Right atrium auricular region (tissue), 2 donors: ENCODE data around the gene DPYD. TPM values are rescaled to one million over a fixed set of nuclear protein-coding genes. Genes with fewer than 3 reads are reported as not detected.

Experiments used
- DNase-seq: peaks from one replicate; pipeline ENCODE4 v3.0.0-alpha.2; 2019; ENCODE audit warnings: low spot score
- H3K27ac ChIP-seq, 2 donors: fragments of 200-600 bp; sonication (generic); 1 replicate in 1 of 2; 2 replicates in 1 of 2; pipeline ENCODE4 v1.5.1; 2016 to 2019
- H3K27me3 ChIP-seq, 2 donors: fragments of 200-600 bp; sonication (generic); one replicate each; pipeline versions ENCODE4 v1.5.1 to v1.6.0; 2017 to 2019
- H3K36me3 ChIP-seq: fragments of 200-600 bp; sonication (generic); one replicate; pipeline ENCODE4 v1.5.1; 2016
- H3K4me1 ChIP-seq, 2 donors: fragments of 200-600 bp; sonication (generic); one replicate each; pipeline versions ENCODE4 v1.5.1 to v1.6.0; 2017 to 2019
- H3K4me3 ChIP-seq, 2 donors: fragments of 200-600 bp; sonication (generic); 1 replicate in 1 of 2; 2 replicates in 1 of 2; pipeline ENCODE4 v1.5.1; 2017 to 2019; ENCODE audit warnings: mild to moderate bottlenecking in 1 of 2, moderate library complexity in 1 of 2
- H3K9me3 ChIP-seq, 2 donors: fragments of 200-600 bp; sonication (generic); one replicate each; pipeline ENCODE4 v1.5.1; 2019
- total RNA-seq, 2 donors: library from RNA; depleted of rRNA; stranded (reverse); fragments of >200 nt; gene quantifications; one replicate each; pipeline ENCODE4 v1.1.0, GENCODE V29; 2016
- TF ChIP-seq, protein P1 (sequence below), 2 donors: fragments of 200-600 bp; sonication (generic); IDR thresholded peaks; one replicate each; pipeline ENCODE4 v1.5.1; 2019; ENCODE audit warnings: antibody characterized with exemption in 2 of 2

DPYD gene
- total RNA-seq, 2 donors from 2014 or later = 11.3 to 14.5 TPM

GRCh38 chr1:97038410-97038809 lies 882.4 kb downstream of the DPYD start:
- no peak for DNase-seq
- H3K4me3 ChIP-seq = no peak overlapping the region
- peaks cover 0 to 11% of the 10 kb centered on the region in 2 donors for H3K9me3 ChIP-seq
- H3K27ac ChIP-seq = no peak overlapping the region
- no peaks in the 10 kb centered on the region for H3K36me3 ChIP-seq
- TF ChIP-seq, protein P1, sequence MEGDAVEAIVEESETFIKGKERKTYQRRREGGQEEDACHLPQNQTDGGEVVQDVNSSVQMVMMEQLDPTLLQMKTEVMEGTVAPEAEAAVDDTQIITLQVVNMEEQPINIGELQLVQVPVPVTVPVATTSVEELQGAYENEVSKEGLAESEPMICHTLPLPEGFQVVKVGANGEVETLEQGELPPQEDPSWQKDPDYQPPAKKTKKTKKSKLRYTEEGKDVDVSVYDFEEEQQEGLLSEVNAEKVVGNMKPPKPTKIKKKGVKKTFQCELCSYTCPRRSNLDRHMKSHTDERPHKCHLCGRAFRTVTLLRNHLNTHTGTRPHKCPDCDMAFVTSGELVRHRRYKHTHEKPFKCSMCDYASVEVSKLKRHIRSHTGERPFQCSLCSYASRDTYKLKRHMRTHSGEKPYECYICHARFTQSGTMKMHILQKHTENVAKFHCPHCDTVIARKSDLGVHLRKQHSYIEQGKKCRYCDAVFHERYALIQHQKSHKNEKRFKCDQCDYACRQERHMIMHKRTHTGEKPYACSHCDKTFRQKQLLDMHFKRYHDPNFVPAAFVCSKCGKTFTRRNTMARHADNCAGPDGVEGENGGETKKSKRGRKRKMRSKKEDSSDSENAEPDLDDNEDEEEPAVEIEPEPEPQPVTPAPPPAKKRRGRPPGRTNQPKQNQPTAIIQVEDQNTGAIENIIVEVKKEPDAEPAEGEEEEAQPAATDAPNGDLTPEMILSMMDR (IDR thresholded peaks at IDR 0.05) = no peak
- no peaks in the 10 kb centered on the region for H3K4me1 ChIP-seq
- no peaks in the 10 kb centered on the region for H3K27me3 ChIP-seq

DNA sequence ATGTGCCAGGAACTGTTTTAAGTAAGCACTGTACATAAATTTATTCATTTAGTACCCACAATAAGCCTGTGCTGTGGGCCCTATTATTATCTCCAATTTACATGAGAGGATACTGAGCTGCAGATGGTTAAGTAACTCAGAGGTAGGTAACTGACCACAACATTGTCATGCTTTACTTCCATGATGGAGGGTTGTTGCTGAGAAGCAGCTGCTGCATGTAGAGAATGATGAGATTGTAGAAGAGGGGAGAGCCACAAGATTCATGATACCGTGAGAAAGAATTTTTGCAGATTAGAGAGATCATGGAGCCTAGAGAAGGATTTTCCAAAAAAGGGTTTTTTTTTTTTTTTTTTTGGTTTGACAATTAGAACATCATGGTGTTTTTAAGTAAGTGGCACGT lies 886.2 kb downstream of the DPYD start:
- no peaks in the 10 kb centered on the region for H3K27me3 ChIP-seq
- H3K27ac ChIP-seq = no peak overlapping the region
- no peak overlapping the region for H3K4me3 ChIP-seq
- no peak for DNase-seq
- H3K4me1 ChIP-seq = no peaks in the 10 kb centered on the region
- H3K36me3 ChIP-seq = no peaks in the 10 kb centered on the region
- TF ChIP-seq, protein P1 (IDR thresholded peaks at IDR 0.05) = no peak
- peaks cover 0 to 16% of the 10 kb centered on the region in 2 donors for H3K9me3 ChIP-seq

DNA sequence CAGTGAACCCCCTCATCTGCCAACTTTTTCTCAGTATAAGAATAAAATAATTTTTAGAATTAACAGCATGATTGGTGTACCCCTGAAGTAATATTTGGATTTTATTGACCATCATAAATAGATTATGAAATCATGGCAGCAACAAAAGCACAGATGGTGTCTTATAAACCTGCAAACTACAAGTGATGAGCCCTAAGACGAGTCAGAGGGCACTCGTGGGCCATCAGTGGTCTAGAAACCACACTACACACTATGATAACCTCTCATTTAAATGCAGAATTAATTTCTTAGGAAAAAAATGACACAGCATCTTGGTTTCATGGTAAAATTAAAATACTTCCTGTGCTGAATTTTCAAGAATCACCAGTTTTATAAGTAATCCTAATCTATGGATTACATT lies 886.9 kb downstream of the DPYD start:
- DNase-seq = no peak
- Histone ChIP-seq H3K36me3 (no peaks in the 10 kb centered on the region), H3K4me3 (no peak overlapping the region), H3K27me3 (no peaks in the 10 kb centered on the region), H3K9me3 (peaks cover 0 to 14% of the 10 kb centered on the region in 2 donors), H3K4me1 (no peaks in the 10 kb centered on the region), H3K27ac (no peak overlapping the region)
- TF ChIP-seq, protein P1 (IDR thresholded peaks at IDR 0.05) = no peak
